Tibial nerve (tissue), 4 donors: ENCODE data around the gene GALNS. TPM values are rescaled to one million over a fixed set of nuclear protein-coding genes. Genes with fewer than 3 reads are reported as not detected.

Source experiments
- DNase-seq, 2 donors: peaks; one replicate each; pipeline ENCODE4 v3.0.0-alpha.2; 2019; ENCODE audit warnings: low spot score in 2 of 2
- H3K27ac ChIP-seq, 4 donors: fragments of 200-600 bp; sonication (generic) in 3 of 4; one replicate each; pipeline ENCODE4 v1.5.1; 2017 to 2019; ENCODE audit warnings: mild to moderate bottlenecking in 1 of 4
- H3K27me3 ChIP-seq, 2 donors: fragments of 200-600 bp; sonication (generic) in 1 of 2; one replicate each; pipeline versions ENCODE4 v1.5.1 to v1.6.0; 2017 to 2019
- H3K36me3 ChIP-seq, 3 donors: fragments of 200-600 bp; sonication (generic); one replicate each; pipeline ENCODE4 v1.5.1; 2018 to 2019
- H3K4me1 ChIP-seq, 4 donors: fragments of 200-600 bp; sonication (generic) in 3 of 4; one replicate each; pipeline ENCODE4 v1.5.1; 2017 to 2019
- H3K4me3 ChIP-seq, 4 donors: fragments of 200-600 bp; sonication (generic) in 3 of 4; one replicate each; pipeline ENCODE4 v1.5.1; 2017 to 2019; ENCODE audit warnings: mild to moderate bottlenecking in 1 of 4, moderate library complexity in 1 of 4
- H3K9me3 ChIP-seq, 4 donors: fragments of 200-600 bp; sonication (generic) in 3 of 4; one replicate each; pipeline ENCODE4 v1.5.1; 2017 to 2019
- CTCF ChIP-seq, 5 experiments: fragments of 200-600 bp in 3 of 5; fragments of 450-650 bp in 2 of 5; sonication (generic) in 3 of 5; IDR thresholded peaks; one replicate each; pipeline ENCODE4 v1.5.1; 2016 to 2019; ENCODE audit warnings: antibody characterized with exemption in 5 of 5, mild to moderate bottlenecking in 3 of 5, moderate library complexity in 2 of 5
- EP300 ChIP-seq, 2 donors: sonication (generic); formaldehyde crosslinking; IDR thresholded peaks; one replicate each; pipeline ENCODE4 v1.6.1; 2017; ENCODE audit warnings: antibody characterized with exemption in 2 of 2, mild to moderate bottlenecking in 1 of 2
- POLR2A ChIP-seq, 2 donors: fragments of 450-650 bp; IDR thresholded peaks; one replicate each; pipeline ENCODE4 v1.6.1; 2017; ENCODE audit warnings: antibody characterized with exemption in 2 of 2, mild to moderate bottlenecking in 2 of 2, moderate library complexity in 2 of 2
- whole genome bisulfite sequencing, 2 donors: methylation state at CpG; one replicate each; pipeline ENCODE4 v1.1.5; 2018; 5-methylcytosine and 5-hydroxymethylcytosine counted together
- total RNA-seq, 4 donors: library from RNA; depleted of rRNA; stranded (reverse); fragments of >200 nt; gene quantifications; one replicate each; pipeline ENCODE4 v1.1.0, GENCODE V29; 2016

Gene GALNS
- total RNA-seq, 4 donors from 2014 or later = 15.1 to 80.1 (median 43.2) TPM

DNA sequence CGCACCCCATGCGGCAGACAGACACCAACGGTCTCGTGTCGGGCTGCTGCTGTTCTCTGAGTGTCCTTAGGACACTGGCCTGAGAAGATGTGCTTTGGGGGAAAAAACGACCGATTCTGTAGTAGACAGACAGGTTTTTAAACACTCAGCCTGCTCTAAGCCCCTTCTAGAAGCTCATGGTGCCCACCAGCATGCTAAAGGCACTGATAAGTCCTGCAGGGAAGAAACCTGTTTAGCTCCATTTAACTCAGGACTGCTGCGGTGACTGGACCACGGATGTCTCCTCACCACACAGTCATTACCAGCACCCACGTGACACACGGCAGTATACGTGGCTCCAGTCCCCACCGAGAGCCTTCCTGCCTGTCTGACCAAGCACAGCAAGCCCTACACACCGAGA is 26.0 kb downstream of the GALNS start:
- Histone ChIP-seq H3K4me1 (no peaks in the 10 kb centered on the region), H3K27ac (peak overlapping the region in 1 of 4 donors; percentile 23), H3K9me3 (no peaks in the 10 kb centered on the region), H3K4me3 (no peak overlapping the region), H3K27me3 (no peaks in the 10 kb centered on the region), H3K36me3 (peaks cover 0 to 80% (median 0%) of the 10 kb centered on the region in 3 donors)
- TF ChIP-seq POLR2A (IDR thresholded peaks at IDR 0.05) (no peak), CTCF (IDR thresholded peaks at IDR 0.05) (no peak), EP300 (IDR thresholded peaks at IDR 0.05) (no peak)
- DNase-seq = no peak
- 90 to 93% methylated on average over 13 to 14 of the region's 14 CpGs for WGBS, 2 donors

DNA sequence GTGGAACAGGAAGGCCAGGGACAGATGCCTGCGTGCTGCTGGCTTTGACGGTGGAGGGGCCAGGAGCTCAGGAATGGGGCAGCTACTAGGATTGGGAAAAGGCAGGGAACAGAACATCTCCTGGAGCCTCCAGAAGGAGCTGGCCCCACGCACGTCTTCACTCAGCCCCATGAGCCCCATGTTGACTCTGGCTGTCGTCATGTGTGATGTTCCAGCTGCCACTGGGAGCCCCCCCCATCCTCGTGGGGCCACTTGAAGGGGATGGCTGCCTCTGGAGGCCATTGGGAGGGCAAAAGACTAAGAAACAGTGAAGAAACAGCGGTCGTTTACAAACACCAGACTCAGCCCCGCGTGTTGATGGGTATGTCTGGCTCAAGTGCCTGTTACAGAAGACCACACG is 26.5 kb downstream of the GALNS start:
- peaks cover 0 to 80% (median 0%) of the 10 kb centered on the region in 3 donors for H3K36me3 ChIP-seq
- whole genome bisulfite sequencing, 2 donors = 69 to 72% methylated on average over 11 of the region's 11 CpGs
- TF ChIP-seq CTCF (IDR thresholded peaks at IDR 0.05) (no peak), POLR2A (IDR thresholded peaks at IDR 0.05) (no peak), EP300 (IDR thresholded peaks at IDR 0.05) (no peak)

GRCh38 chr16:88828711-88829110 is 28.0 kb downstream of the GALNS start:
- TF ChIP-seq POLR2A (IDR thresholded peaks at IDR 0.05) (no peak), EP300 (IDR thresholded peaks at IDR 0.05) (no peak), CTCF (IDR thresholded peaks at IDR 0.05) (no peak)
- 87 to 90% methylated on average over 24 of the region's 24 CpGs for WGBS, 2 donors
- DNase-seq = no peak
- Histone ChIP-seq H3K9me3 (no peaks in the 10 kb centered on the region), H3K27ac (no peak overlapping the region), H3K4me3 (no peak overlapping the region), H3K27me3 (no peaks in the 10 kb centered on the region), H3K36me3 (peaks cover 0 to 81% (median 0%) of the 10 kb centered on the region in 3 donors), H3K4me1 (no peaks in the 10 kb centered on the region)

More for the DNA sequence above, 26.5 kb downstream of the GALNS start:
- Histone ChIP-seq H3K4me1 (no peaks in the 10 kb centered on the region), H3K27ac (peak overlapping the region in 1 of 4 donors; percentile 23), H3K4me3 (no peak overlapping the region), H3K9me3 (no peaks in the 10 kb centered on the region), H3K27me3 (no peaks in the 10 kb centered on the region)
- no peak for DNase-seq

GRCh38 chr16:88827727-88828126 is 29.0 kb downstream of the GALNS start:
- WGBS, 2 donors = 84 to 94% methylated on average over 21 of the region's 21 CpGs
- Histone ChIP-seq H3K4me1 (no peaks in the 10 kb centered on the region), H3K36me3 (peaks cover 0 to 90% (median 0%) of the 10 kb centered on the region in 3 donors), H3K4me3 (no peak overlapping the region), H3K9me3 (no peaks in the 10 kb centered on the region), H3K27me3 (no peaks in the 10 kb centered on the region), H3K27ac (no peak overlapping the region)
- no peak for DNase-seq
- no peak for TF ChIP-seq EP300 (IDR thresholded peaks at IDR 0.05)
- no peak for TF ChIP-seq CTCF (IDR thresholded peaks at IDR 0.05)
- no peak for TF ChIP-seq POLR2A (IDR thresholded peaks at IDR 0.05)

- no peak overlapping the region for H3K4me3 ChIP-seq
- H3K9me3 ChIP-seq = no peaks in the 10 kb centered on the region
- TF ChIP-seq CTCF (IDR thresholded peaks at IDR 0.05) = no peak
- no peak for TF ChIP-seq EP300 (IDR thresholded peaks at IDR 0.05)
- no peak for TF ChIP-seq POLR2A (IDR thresholded peaks at IDR 0.05)
- H3K4me1 ChIP-seq = no peaks in the 10 kb centered on the region
- no peak for DNase-seq
- peaks cover 0 to 97% (median 6%) of the 10 kb centered on the region in 3 donors for H3K36me3 ChIP-seq
- no peak overlapping the region for H3K27ac ChIP-seq
- WGBS, 2 donors = 86 to 91% methylated on average over 6 to 25 of the region's 26 CpGs
- no peaks in the 10 kb centered on the region for H3K27me3 ChIP-seq
These were observed 30.5 kb downstream of the GALNS start for GRCh38 chr16:88826070-88826840.
